Upper lobe of left lung (tissue), 4 donors: ENCODE data around the gene LYPD8.

Experiments used
- CTCF ChIP-seq, 6 experiments: fragments of 450-650 bp in 4 of 6; fragments of 200-600 bp in 2 of 6; sonication (generic) in 2 of 6; IDR thresholded peaks; one replicate each; pipeline ENCODE4 v1.5.1; 2016 to 2019; ENCODE audit warnings: antibody characterized with exemption in 6 of 6
- POLR2A ChIP-seq, 4 donors: fragments of 450-650 bp; IDR thresholded peaks; one replicate each; pipeline ENCODE4 v1.5.1; 2016 to 2017; ENCODE audit warnings: antibody characterized with exemption in 4 of 4, mild to moderate bottlenecking in 2 of 4

GRCh38 chr1:248703674-248704073, 51.9 kb downstream of the LYPD8 start:
- TF ChIP-seq CTCF (IDR thresholded peaks at IDR 0.05) (no peak), POLR2A (IDR thresholded peaks at IDR 0.05) (no peak)
